Glutamatergic neuron (in vitro differentiated cells): ENCODE data around the gene SORT1. TPM values are rescaled to one million over a fixed set of nuclear protein-coding genes. Genes with fewer than 3 reads are reported as not detected.

Experiments
- DNase-seq: peaks from one replicate; pipeline ENCODE4 v3.0.0; 2022
- H3K27ac Mint-ChIP-seq: one replicate; pipeline ENCODE4 v1.8.0; 2020; ENCODE audit warnings: mild to moderate bottlenecking, mixed read lengths, inconsistent platforms; ENCODE audit not compliant: unreplicated experiment
- H3K27me3 Mint-ChIP-seq: one replicate; pipeline ENCODE4 v1.8.0; 2020; ENCODE audit warnings: mild to moderate bottlenecking, moderate library complexity, mixed read lengths, inconsistent platforms; ENCODE audit not compliant: unreplicated experiment
- H3K36me3 Mint-ChIP-seq: one replicate; pipeline ENCODE4 v1.8.0; 2020; ENCODE audit warnings: mild to moderate bottlenecking, mixed read lengths, inconsistent platforms; ENCODE audit not compliant: unreplicated experiment
- H3K4me1 Mint-ChIP-seq: one replicate; pipeline ENCODE4 v1.8.0; 2020; ENCODE audit warnings: mild to moderate bottlenecking, low read depth, mixed read lengths, inconsistent platforms; ENCODE audit not compliant: unreplicated experiment
- H3K4me3 Mint-ChIP-seq: one replicate; pipeline ENCODE4 v1.8.0; 2020; ENCODE audit warnings: mild to moderate bottlenecking, mixed read lengths, inconsistent platforms; ENCODE audit not compliant: unreplicated experiment
- H3K9me3 Mint-ChIP-seq: one replicate; pipeline ENCODE4 v1.8.0; 2020; ENCODE audit warnings: mild to moderate bottlenecking, moderate library complexity, mixed read lengths, inconsistent platforms; ENCODE audit not compliant: unreplicated experiment
- total RNA-seq: library from RNA; stranded (reverse); fragmentation: NEBNext Ultra II Directional; extraction: Animal tissue kit (Norgen Biotek cat#: 25700); gene quantifications from one replicate; pipeline ENCODE4 v1.2.1, GENCODE V29; 2021; ENCODE audit not compliant: unreplicated experiment
- TF ChIP-seq, protein P1 (sequence below): fragments of 200-600 bp; sonication (generic); IDR thresholded peaks from one replicate; pipeline ENCODE4 v1.5.0; 2021; ENCODE audit not compliant: partially characterized antibody, unreplicated experiment

SORT1 gene
- total RNA-seq, 1 donor from 2014 or later = 53.2 TPM

DNA sequence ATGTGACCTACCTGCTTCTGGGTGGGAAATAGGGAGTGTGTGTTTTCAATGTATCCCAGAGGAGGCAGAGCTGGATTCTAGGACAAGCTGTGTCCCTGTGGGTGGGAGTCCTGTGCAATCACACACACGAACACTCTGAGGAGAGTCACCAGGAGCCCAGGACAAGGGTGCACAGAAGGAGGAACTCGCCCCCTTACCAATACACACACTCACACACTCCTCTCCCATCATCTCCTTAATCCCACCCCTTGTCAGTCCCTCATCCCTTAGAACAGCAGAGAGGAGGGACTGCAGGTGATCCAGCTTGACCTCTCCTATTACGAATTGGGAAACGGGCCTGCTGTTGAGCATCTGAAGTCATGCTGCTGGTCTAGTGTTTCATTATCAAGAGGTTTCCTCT, 82.4 kb downstream of the SORT1 start:
- peaks cover 5% of the 10 kb centered on the region for H3K27me3 Mint-ChIP-seq
- H3K9me3 Mint-ChIP-seq = peaks cover 2% of the 10 kb centered on the region
- H3K27ac Mint-ChIP-seq = no peak overlapping the region
- no peak for DNase-seq
- TF ChIP-seq, protein P1, sequence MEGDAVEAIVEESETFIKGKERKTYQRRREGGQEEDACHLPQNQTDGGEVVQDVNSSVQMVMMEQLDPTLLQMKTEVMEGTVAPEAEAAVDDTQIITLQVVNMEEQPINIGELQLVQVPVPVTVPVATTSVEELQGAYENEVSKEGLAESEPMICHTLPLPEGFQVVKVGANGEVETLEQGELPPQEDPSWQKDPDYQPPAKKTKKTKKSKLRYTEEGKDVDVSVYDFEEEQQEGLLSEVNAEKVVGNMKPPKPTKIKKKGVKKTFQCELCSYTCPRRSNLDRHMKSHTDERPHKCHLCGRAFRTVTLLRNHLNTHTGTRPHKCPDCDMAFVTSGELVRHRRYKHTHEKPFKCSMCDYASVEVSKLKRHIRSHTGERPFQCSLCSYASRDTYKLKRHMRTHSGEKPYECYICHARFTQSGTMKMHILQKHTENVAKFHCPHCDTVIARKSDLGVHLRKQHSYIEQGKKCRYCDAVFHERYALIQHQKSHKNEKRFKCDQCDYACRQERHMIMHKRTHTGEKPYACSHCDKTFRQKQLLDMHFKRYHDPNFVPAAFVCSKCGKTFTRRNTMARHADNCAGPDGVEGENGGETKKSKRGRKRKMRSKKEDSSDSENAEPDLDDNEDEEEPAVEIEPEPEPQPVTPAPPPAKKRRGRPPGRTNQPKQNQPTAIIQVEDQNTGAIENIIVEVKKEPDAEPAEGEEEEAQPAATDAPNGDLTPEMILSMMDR = no peak
- H3K36me3 Mint-ChIP-seq = peaks cover 8% of the 10 kb centered on the region
- peaks cover 24% of the 10 kb centered on the region for H3K4me1 Mint-ChIP-seq
- no peak overlapping the region for H3K4me3 Mint-ChIP-seq

DNA sequence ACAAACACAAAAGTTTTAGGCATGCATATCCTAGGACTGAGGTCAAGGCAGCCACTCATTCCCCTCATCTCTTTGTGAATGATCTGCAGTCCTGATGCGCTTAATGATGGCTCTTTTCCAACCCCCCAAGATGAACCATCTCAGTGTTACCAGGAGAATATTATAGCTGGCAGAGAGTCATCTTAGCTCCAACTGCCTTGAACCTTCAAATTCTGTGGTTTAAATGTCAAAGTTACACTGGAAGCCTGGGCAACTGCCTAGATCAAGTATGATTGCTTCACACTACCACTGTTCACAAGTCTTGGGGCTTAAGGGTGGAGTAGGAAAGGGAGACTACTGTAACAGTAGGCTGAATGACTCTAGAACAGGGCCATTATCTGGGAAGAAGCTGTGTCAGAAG, 82.9 kb downstream of the SORT1 start:
- DNase-seq = no peak
- H3K27me3 Mint-ChIP-seq = peaks cover 5% of the 10 kb centered on the region
- H3K4me3 Mint-ChIP-seq = no peak overlapping the region
- TF ChIP-seq, protein P1 = no peak
- H3K36me3 Mint-ChIP-seq = peaks cover 8% of the 10 kb centered on the region
- no peaks in the 10 kb centered on the region for H3K9me3 Mint-ChIP-seq
- no peak overlapping the region for H3K27ac Mint-ChIP-seq
- peaks cover 27% of the 10 kb centered on the region for H3K4me1 Mint-ChIP-seq

DNA sequence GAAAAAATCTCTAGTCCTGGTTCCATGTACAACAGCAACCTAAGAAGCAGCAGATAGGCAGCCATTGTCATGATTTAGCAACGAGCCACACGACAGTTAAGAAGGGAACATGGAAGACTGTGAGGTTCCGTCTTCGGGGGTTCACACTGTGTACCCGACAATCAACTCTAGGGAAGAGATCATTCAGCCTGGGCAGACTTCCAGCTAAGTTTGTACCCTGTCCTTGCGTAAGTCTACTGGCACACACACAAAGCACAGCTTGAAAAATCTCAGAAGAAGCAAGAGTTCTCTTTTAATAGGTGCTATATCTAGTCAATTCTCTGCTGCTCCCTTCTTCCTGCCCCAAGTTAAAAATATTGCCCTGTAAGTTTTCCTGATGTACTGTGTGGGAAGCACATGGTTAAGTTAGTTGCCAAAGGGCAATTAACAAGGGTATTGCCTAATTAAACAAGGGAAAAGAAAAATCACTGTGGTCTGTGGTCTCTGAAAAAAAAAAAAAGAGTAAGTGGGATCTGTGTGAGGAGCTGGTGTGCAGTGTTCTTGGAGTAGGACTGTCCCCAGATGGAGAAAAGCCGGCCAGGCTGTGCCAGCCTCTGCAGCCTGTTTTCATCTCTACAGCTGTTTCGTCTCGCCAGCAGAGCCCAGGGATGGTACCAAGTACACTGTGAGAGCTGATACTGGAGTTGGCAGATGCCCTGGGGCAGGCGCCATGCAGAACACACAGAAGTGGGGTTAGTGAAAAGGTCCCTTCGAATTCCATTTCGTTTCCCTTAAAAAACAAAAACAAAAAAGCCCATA, 84.5 kb downstream of the SORT1 start:
- Mint-ChIP-seq H3K4me1 (peaks cover 38% of the 10 kb centered on the region), H3K27me3 (peaks cover 5% of the 10 kb centered on the region), H3K4me3 (peak overlapping the region; percentile 30), H3K27ac (peak overlapping the region; percentile 74), H3K9me3 (peaks cover 5% of the 10 kb centered on the region), H3K36me3 (peaks cover 8% of the 10 kb centered on the region)
- TF ChIP-seq, protein P1 = no peak
- no peak for DNase-seq

DNA sequence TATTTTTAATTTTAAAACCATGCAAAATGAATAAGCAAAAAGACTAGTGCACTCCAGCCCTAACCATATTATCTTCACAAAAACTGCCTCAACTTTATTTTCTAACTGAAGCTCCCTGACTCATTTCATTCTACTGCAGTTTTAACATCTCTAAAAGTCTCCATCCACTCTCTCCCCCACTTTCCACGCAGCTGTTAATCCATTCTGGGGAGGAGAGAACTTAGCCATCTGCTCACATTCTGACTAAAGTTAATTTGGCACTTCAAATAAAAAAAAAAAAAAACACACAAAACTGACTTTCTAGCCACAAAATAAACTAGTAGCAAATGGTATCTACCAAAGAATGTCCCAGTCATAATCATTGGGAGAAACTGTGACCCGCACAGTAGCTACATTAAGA, 85.5 kb downstream of the SORT1 start:
- TF ChIP-seq, protein P1 = no peak
- DNase-seq = no peak
- peak overlapping the region; percentile 30 for H3K27ac Mint-ChIP-seq
- peaks cover 45% of the 10 kb centered on the region for H3K4me1 Mint-ChIP-seq
- peaks cover 5% of the 10 kb centered on the region for H3K9me3 Mint-ChIP-seq
- peaks cover 8% of the 10 kb centered on the region for H3K36me3 Mint-ChIP-seq
- H3K27me3 Mint-ChIP-seq = peaks cover 7% of the 10 kb centered on the region
- H3K4me3 Mint-ChIP-seq = peak overlapping the region; percentile 59

DNA sequence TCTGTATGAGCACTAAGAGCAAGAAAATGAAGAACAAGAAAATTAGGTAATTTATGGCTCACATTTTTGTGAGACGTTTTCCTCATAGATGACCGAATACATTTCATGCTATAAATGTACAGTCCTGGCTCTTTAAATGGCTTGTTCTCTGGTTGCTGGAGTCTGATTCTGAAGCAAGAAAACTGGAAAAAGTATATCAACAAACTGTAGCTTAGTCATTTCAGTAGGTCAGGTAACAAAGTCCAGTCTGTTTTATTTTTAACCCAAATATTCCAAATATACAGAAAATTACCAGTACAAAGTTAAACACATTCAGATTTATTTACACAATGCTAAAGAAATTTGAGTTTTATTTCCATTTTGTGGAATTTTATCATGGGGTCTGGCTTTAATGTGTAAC, 88.4 kb downstream of the SORT1 start:
- H3K36me3 Mint-ChIP-seq = peaks cover 2% of the 10 kb centered on the region
- TF ChIP-seq, protein P1 = no peak
- peaks cover 7% of the 10 kb centered on the region for H3K9me3 Mint-ChIP-seq
- H3K27ac Mint-ChIP-seq = peak overlapping the region; percentile 72
- peaks cover 12% of the 10 kb centered on the region for H3K27me3 Mint-ChIP-seq
- peak overlapping the region; percentile 42 for H3K4me3 Mint-ChIP-seq
- H3K4me1 Mint-ChIP-seq = peaks cover 59% of the 10 kb centered on the region
- DNase-seq = no peak
